GM19463 (cell line): ENCODE results near the gene AGR3.

ENCODE experiments used
- ATAC-seq: cut with Tn5 transposase; IDR thresholded peaks from one replicate; pipeline ENCODE4 v1.9.1; 2021; ENCODE audit warnings: mild to moderate bottlenecking, moderate library complexity; ENCODE audit not compliant: unreplicated experiment

AGR3 gene

GRCh38 chr7:16881844-16882243 lies at the start of gene AGR3:
Gene AGR3, minus strand, starts transcription at chr7:16881983. Its CDS starts 3,365 bp downstream, at chr7:16878618.
- ATAC-seq = no peak

GRCh38 chr7:16930946-16931345 lies 49.2 kb upstream of the AGR3 start:
- ATAC-seq = no peak

GRCh38 chr7:16929146-16929762 lies 47.5 kb upstream of the AGR3 start:
- peak; percentile 79 for ATAC-seq

- ATAC-seq = no peak
These were observed 45.1 kb upstream of the AGR3 start for GRCh38 chr7:16926861-16927260.

- peak; percentile 41 for ATAC-seq
These were observed 44.5 kb upstream of the AGR3 start for GRCh38 chr7:16926283-16926682.

GRCh38 chr7:16925609-16926008 lies 43.8 kb upstream of the AGR3 start:
- ATAC-seq = no peak

- ATAC-seq = no peak
These were observed 41.2 kb upstream of the AGR3 start for GRCh38 chr7:16923019-16923418.

GRCh38 chr7:16921644-16922257 lies 40.0 kb upstream of the AGR3 start:
- no peak for ATAC-seq

- no peak for ATAC-seq
These were observed 39.4 kb upstream of the AGR3 start for GRCh38 chr7:16921151-16921550.

- ATAC-seq = no peak
These were observed 37.7 kb upstream of the AGR3 start for GRCh38 chr7:16919440-16919839.

GRCh38 chr7:16918288-16918895 lies 36.6 kb upstream of the AGR3 start:
- no peak for ATAC-seq

- no peak for ATAC-seq
These were observed 35.0 kb upstream of the AGR3 start for GRCh38 chr7:16916738-16917137.

- ATAC-seq = no peak
These were observed 34.4 kb upstream of the AGR3 start for GRCh38 chr7:16916105-16916639.

GRCh38 chr7:16915405-16915804 lies 33.6 kb upstream of the AGR3 start:
- ATAC-seq = no peak

- ATAC-seq = no peak
These were observed 33.0 kb upstream of the AGR3 start for GRCh38 chr7:16914771-16915170.

GRCh38 chr7:16913643-16914042 lies 31.9 kb upstream of the AGR3 start:
- ATAC-seq = no peak

GRCh38 chr7:16912540-16912939 lies 30.8 kb upstream of the AGR3 start:
- no peak for ATAC-seq

GRCh38 chr7:16908561-16908960 lies 26.8 kb upstream of the AGR3 start:
- ATAC-seq = no peak

- no peak for ATAC-seq
These were observed 23.7 kb upstream of the AGR3 start for GRCh38 chr7:16905300-16906044.

GRCh38 chr7:16904076-16904475 lies 22.3 kb upstream of the AGR3 start:
- no peak for ATAC-seq

- no peak for ATAC-seq
These were observed 18.5 kb upstream of the AGR3 start for GRCh38 chr7:16900209-16900768.
